A172 (cell line): ENCODE data around the gene CACNA1C. TPM values are rescaled to one million over a fixed set of nuclear protein-coding genes. Genes with fewer than 3 reads are reported as not detected.

ENCODE experiments used
- DNase-seq: peaks from one replicate; pipeline ENCODE4 v3.0.0-alpha.2; 2015; ENCODE audit warnings: low spot score
- total RNA-seq: library from RNA; depleted of rRNA; stranded (reverse); fragments of >200 nt; shearing (Covaris generic); gene quantifications from 2 replicates; pipeline ENCODE4 v1.2.3, GENCODE V29; 2014

CACNA1C gene
- total RNA-seq, 1 experiment from 2014 or later: 0.05 TPM

DNA sequence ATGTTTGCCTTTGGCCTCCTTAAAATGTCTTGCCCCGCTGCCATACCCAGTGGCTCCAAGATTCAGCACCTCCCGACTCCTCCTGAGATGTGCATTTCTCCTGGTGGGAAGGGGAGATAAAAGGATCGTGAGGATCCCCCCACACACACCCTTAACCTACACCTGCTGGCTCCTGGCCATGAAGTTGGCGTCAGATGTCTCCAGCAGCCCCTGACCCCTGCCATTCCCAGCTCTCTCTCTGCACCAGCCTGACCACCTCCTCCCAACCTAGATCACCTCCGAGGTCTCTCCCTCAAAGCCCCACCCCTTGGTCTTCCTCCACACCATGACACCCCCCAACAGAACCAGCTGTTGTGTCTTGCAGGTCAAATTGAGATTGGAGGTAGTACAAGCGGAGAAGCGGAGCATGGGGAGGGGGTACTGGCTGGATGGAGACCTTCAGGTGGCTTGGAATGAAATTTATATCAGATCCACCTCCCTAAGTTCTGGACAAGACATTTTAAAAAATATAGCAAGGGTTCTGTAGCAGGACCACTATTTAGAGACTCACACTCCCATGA, 590.9 kb downstream of the CACNA1C start:
- DNase-seq: no peak

GRCh38 chr12:2644683-2645405, 592.1 kb downstream of the CACNA1C start:
- no peak for DNase-seq

GRCh38 chr12:2645460-2645859, 592.7 kb downstream of the CACNA1C start:
- DNase-seq: no peak

DNA sequence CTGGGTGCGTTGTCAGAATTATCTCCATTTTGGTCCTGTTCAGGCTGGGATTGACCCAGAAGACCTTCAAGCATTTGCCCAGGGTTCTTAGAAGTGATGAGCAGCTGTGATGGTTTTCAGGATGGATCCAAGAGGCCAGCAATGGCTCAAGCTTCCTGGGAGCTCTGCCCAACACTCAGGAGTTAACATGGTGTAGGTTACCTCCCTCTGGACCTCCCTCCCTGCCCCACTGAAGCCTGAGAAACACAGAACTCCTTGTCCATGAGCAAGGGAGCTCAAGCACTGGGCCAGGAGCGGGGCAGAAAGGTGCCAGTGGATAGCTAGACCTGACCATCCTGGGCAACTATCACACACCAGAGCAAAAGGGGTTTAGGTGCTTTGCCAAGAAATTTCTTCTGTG, 593.6 kb downstream of the CACNA1C start:
- DNase-seq: no peak

- no peak for DNase-seq
Observed at GRCh38 chr12:2647186-2647585, 594.4 kb downstream of the CACNA1C start.

DNA sequence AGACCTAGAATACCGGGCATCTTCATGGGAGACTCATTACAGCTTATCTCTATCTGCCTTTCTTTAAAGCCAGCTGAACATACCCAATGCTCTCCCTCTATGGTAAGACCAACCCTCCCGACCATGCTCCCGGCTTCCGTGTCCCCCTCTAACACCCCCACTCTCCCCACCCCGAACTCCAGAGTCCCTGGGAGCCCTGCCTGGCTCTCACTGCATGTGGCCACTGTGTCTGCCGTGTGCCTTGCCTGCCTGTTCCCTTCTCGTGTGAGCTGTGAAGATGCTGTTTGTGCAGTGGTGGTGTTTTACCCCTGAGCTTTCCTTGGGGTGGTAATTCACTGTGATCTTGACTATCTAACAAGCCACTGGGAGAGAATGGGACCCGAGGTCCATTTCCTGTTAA, 595.6 kb downstream of the CACNA1C start:
- DNase-seq: no peak

- no peak for DNase-seq
Observed at GRCh38 chr12:2649201-2650030, 596.6 kb downstream of the CACNA1C start.

GRCh38 chr12:2650261-2651067, 597.7 kb downstream of the CACNA1C start:
- no peak for DNase-seq

DNA sequence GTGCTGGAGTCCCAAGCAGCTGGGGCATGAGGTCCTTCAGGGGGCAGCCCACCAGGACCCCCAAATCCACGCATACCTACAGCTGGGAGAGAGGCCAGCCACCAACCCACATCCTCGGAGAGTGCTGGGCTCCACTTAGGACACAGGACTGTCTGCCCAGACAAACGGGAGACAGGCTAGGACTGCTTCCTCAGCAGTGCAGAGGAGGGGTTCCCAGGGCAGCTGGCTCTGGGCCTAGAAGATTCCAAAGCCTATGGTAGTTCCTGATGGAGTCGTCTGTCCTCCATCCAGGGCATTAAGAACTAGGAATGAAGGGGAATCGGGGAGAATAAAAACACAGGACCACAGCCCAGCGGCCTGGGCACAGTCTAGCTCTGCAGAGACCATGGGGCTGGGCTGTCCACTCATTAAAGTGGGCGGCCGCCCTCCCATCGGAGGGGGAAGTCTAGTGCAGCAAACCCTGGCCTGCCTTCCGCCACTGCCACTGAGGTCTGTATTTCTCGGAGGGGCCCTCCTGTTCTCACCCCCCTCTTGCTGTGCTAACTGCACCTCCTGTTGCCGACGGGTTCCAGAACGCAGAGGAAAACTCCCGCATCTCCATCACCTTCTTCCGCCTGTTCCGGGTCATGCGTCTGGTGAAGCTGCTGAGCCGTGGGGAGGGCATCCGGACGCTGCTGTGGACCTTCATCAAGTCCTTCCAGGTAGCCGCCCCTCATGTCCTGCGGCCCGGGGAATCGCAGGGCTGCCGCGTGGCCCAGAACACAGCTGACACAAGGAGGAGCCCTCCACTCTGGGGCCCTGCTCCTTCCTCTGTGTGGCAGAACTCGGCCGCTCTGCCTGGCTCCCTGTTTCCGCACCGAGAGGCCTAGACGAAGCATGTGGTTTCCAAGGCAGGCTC, 598.5 kb downstream of the CACNA1C start:
- DNase-seq: no peak

DNA sequence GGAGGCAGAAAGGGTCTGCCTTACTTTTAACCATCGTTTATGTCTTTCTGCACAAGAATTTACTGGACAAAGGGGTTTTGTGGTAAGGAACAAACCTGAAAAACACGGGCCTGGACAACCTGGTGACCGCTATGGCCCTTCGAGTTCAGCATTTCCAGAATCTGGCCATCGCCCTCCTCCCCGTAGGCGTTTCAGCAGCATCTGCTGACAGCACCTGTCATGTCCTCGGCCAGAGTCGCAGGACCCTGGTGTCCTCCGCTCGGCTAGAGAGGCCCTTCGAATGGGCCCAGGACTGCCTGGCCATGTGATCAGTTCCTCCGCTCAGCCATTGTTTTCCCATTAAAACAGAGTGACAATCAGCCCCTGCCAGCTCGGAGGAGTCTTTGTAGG, 599.2 kb downstream of the CACNA1C start:
- DNase-seq: no peak

DNA sequence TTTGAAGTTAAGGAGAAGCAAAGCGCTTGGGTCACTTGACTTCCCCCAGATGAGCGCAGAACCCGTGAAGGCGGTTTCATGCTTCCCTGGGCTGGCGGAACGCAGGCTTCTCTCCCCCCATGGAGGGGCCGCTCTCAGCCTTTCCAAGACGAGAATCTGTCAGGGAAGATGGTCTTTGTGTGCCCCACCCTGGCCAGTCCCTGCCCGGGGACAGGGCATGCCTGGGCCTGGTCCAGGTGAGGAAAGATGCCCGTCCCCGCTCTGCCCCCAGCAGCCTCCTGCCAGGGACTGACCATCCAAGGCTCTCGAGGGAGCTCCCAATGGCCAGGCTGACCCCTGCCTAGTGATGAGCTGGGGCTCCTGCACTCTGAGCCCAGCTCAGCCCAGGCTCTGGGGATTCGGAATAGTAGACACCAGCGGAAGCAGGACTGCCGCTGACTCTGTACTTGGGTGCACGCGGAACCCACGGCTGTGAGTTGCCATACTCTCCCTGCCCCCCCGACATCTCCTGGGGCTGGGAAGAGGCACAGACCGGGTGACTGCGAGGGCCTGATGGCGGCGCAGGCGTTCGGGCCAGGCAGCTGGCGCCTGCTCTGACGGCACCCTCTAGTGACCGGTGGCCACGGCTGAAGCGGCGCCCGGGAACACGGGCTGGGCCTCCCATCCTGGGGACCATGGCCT, 599.8 kb downstream of the CACNA1C start:
- DNase-seq: no peak

- DNase-seq: no peak
Observed at GRCh38 chr12:2653461-2653965, 600.7 kb downstream of the CACNA1C start.

DNA sequence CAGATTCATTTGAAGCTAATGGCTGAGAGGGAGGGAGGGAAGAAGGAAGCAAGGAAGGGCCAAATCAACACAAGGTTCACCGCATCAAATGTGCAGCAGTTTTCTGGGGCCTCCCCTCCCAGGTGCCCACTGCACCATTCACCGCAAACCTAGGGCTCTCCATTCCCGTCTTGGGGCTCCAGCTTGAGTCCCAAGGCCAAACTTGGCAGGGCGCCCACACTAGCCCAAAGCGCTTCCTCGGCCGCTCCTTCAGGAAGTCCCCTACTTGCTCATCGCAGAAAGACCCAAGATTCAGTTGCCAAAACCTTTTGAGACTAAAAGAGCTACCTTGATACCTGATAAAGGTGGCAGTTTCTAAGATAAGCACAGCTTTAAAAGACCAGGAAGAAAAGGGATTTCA, 601.5 kb downstream of the CACNA1C start:
- DNase-seq: no peak

- DNase-seq: no peak
Observed at GRCh38 chr12:2654741-2655140, 602.0 kb downstream of the CACNA1C start.

DNA sequence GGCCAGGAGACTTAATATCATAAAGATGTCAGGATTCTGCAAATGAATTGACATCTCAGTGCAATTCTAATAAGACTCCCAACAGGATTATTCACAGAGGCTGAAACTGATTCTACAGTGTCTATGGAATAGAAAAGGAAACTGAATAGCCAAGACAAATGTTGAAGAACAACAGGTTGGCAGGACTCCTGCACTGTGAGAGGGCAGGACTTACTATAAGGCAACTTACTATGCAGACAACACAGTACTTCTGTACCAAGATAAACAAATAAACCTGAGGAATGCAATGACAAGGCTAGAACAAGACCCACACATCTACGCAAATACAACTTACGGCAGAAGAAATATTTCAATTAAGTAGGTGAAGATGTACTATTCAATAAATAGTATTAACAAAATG, 609.7 kb downstream of the CACNA1C start:
- DNase-seq: no peak

GRCh38 chr12:2664721-2665577, 612.2 kb downstream of the CACNA1C start:
- no peak for DNase-seq

DNA sequence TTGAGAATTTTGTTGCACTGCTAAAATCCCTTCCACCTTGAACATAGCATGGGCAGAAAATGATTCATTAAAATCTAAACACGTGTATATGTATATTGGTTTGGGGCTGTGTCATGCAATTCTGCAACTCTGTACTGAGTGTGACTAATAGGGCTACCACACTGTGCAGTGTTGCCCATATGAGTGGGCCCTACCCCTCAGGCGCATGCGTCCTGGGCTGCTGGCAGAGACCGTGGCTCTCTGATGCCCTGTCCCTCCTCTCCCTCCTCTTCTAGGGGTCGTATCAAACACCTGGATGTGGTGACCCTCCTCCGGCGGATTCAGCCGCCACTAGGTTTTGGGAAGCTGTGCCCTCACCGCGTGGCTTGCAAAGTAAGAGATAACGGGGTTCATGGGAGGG, 613.6 kb downstream of the CACNA1C start:
- DNase-seq: no peak

GRCh38 chr12:2666846-2667245, 614.1 kb downstream of the CACNA1C start:
- DNase-seq: no peak

GRCh38 chr12:2667716-2668440, 615.1 kb downstream of the CACNA1C start:
- no peak for DNase-seq
